ENCODE data around the gene PEA15. TPM values are rescaled to one million over a fixed set of nuclear protein-coding genes. Genes with fewer than 3 reads are reported as not detected.

PEA15 gene
- total RNA-seq, 1 experiment from 2014 or later: 240 TPM

Other genes with a start within 250 kb of the PEA15 start
- gene PIGM, start 173.4 kb upstream of the PEA15 start, total RNA-seq (2014; rRNA removed; shearing (Covaris generic)): 3.4 and 4.0 TPM in 2 replicates
- gene KCNJ10, start 135.2 kb upstream of the PEA15 start, total RNA-seq (2014; rRNA removed; shearing (Covaris generic)): not detected in 2 replicates
- gene KCNJ9, start 123.8 kb upstream of the PEA15 start, total RNA-seq (2014; rRNA removed; shearing (Covaris generic)): not detected in 2 replicates
- 11.4 and 29.9 TPM in 2 replicates for gene IGSF8, start 106.8 kb upstream of the PEA15 start, total RNA-seq (2014; rRNA removed; shearing (Covaris generic))
- 0.05 TPM in 1 of 2 replicates, not detected in the other for gene ATP1A2, start 89.6 kb upstream of the PEA15 start, total RNA-seq (2014; rRNA removed; shearing (Covaris generic))
- not detected in 2 replicates for gene ATP1A4, start 53.8 kb upstream of the PEA15 start, total RNA-seq (2014; rRNA removed; shearing (Covaris generic))
- gene CASQ1, start 14.8 kb upstream of the PEA15 start, total RNA-seq (2014; rRNA removed; shearing (Covaris generic)): not detected in 2 replicates
- 31.1 and 40.6 TPM in 2 replicates for gene DCAF8, start 57.2 kb downstream of the PEA15 start, total RNA-seq (2014; rRNA removed; shearing (Covaris generic))
- 60.1 and 97.2 TPM in 2 replicates for gene PEX19, start 79.7 kb downstream of the PEA15 start, total RNA-seq (2014; rRNA removed; shearing (Covaris generic))
- 144 and 227 TPM in 2 replicates for gene COPA, start 137.9 kb downstream of the PEA15 start, total RNA-seq (2014; rRNA removed; shearing (Covaris generic))
- 91.8 and 135 TPM in 2 replicates for gene NCSTN, start 138.0 kb downstream of the PEA15 start, total RNA-seq (2014; rRNA removed; shearing (Covaris generic))
- gene NHLH1, start 161.7 kb downstream of the PEA15 start, total RNA-seq (2014; rRNA removed; shearing (Covaris generic)): not detected in 2 replicates
- gene VANGL2, start 195.2 kb downstream of the PEA15 start, total RNA-seq (2014; rRNA removed; shearing (Covaris generic)): 0.27 and 0.34 TPM in 2 replicates